Upper lobe of left lung (tissue), 6 donors: Measurements from ENCODE around the gene TGM2. TPM values are rescaled to one million over a fixed set of nuclear protein-coding genes. Genes with fewer than 3 reads are reported as not detected.

Source experiments
- ATAC-seq, 2 donors: fragments of 200-7000 bp; cut with Tn5 transposase; one replicate each; pipeline ENCODE4 v1.9.1; 2022; ENCODE audit warnings: mild to moderate bottlenecking in 2 of 2, moderate library complexity in 2 of 2; ENCODE audit not compliant: low FRiP score in 2 of 2
- DNase-seq, 2 donors: peaks; one replicate each; pipeline ENCODE4 v3.0.0-alpha.2; 2019 to 2020
- H3K27ac ChIP-seq, 4 donors: fragments of 200-600 bp; sonication (generic); one replicate each; pipeline ENCODE4 v1.5.1; 2016 to 2019
- H3K27me3 ChIP-seq, 4 donors: fragments of 200-600 bp; sonication (generic); one replicate each; pipeline ENCODE4 v1.5.1; 2017 to 2019
- H3K36me3 ChIP-seq, 4 donors: fragments of 200-600 bp; sonication (generic); one replicate each; pipeline ENCODE4 v1.5.1; 2016 to 2019
- H3K4me1 ChIP-seq, 4 donors: fragments of 200-600 bp; sonication (generic); one replicate each; pipeline ENCODE4 v1.5.1; 2018 to 2019
- H3K4me3 ChIP-seq, 4 donors: fragments of 200-600 bp; sonication (generic); one replicate each; pipeline ENCODE4 v1.5.1; 2017 to 2019; ENCODE audit warnings: mild to moderate bottlenecking in 2 of 4, moderate library complexity in 1 of 4
- H3K9me3 ChIP-seq, 4 donors: fragments of 200-600 bp; sonication (generic); one replicate each; pipeline ENCODE4 v1.5.1; 2018 to 2019
- CTCF ChIP-seq, 6 experiments: fragments of 450-650 bp in 4 of 6; fragments of 200-600 bp in 2 of 6; sonication (generic) in 2 of 6; IDR thresholded peaks; one replicate each; pipeline ENCODE4 v1.5.1; 2016 to 2019; ENCODE audit warnings: antibody characterized with exemption in 6 of 6
- EP300 ChIP-seq, 4 donors: sonication (generic); formaldehyde crosslinking; IDR thresholded peaks; one replicate each; pipeline ENCODE4 v1.5.1; 2017; ENCODE audit warnings: antibody characterized with exemption in 4 of 4, control low read depth in 2 of 4
- POLR2A ChIP-seq, 4 donors: fragments of 450-650 bp; IDR thresholded peaks; one replicate each; pipeline ENCODE4 v1.5.1; 2016 to 2017; ENCODE audit warnings: antibody characterized with exemption in 4 of 4, mild to moderate bottlenecking in 2 of 4
- POLR2AphosphoS5 ChIP-seq, 2 donors: sonication (generic); formaldehyde crosslinking; IDR thresholded peaks; one replicate each; pipeline ENCODE4 v1.5.1; 2017; ENCODE audit warnings: antibody characterized with exemption in 2 of 2
- WGBS, 2 donors: methylation state at CpG; one replicate each; pipeline ENCODE4 v1.1.5; 2017 to 2018; 5-methylcytosine and 5-hydroxymethylcytosine counted together
- total RNA-seq, 6 donors: library from RNA; depleted of rRNA in 4 of 6; stranded (reverse); fragments of >200 nt in 4 of 6; gene quantifications; one replicate each; pipeline versions ENCODE4 v1.1.0 to v1.2.1, GENCODE V29; 2016 to 2021
- donor health status: DM: no; HTN: no; CAD: no; lungs with moderate emphysema.
- donor health status: DM: no; HTN: yes; CAD: no; lungs with severe emphysema.

Gene TGM2
- total RNA-seq, 6 donors from 2014 or later: 98.7 to 469 (median 290) TPM

GRCh38 chr20:38144598-38144973 is 20.5 kb downstream of the TGM2 start:
- Histone ChIP-seq H3K9me3 (no peaks in the 10 kb centered on the region), H3K27me3 (no peaks in the 10 kb centered on the region), H3K4me3 (no peak overlapping the region), H3K27ac (peak overlapping the region; percentile 73 to 88 (median 86)), H3K36me3 (peaks cover 0 to 88% (median 35%) of the 10 kb centered on the region in 4 donors), H3K4me1 (peaks cover 46 to 62% (median 52%) of the 10 kb centered on the region in 4 donors)
- TF ChIP-seq POLR2A (IDR thresholded peaks at IDR 0.05) (peak in 1 of 4 donors; percentile 2), POLR2AphosphoS5 (IDR thresholded peaks at IDR 0.05) (no peak), EP300 (IDR thresholded peaks at IDR 0.05) (no peak), CTCF (IDR thresholded peaks at IDR 0.05) (no peak)
- DNase-seq (no peak), ATAC-seq (no peak)
- 46 to 77% methylated on average over 3 to 5 of the region's 5 CpGs for WGBS, 2 donors

- no peaks in the 10 kb centered on the region for H3K9me3 ChIP-seq
- no peaks in the 10 kb centered on the region for H3K27me3 ChIP-seq
- TF ChIP-seq POLR2A (IDR thresholded peaks at IDR 0.05) (no peak), POLR2AphosphoS5 (IDR thresholded peaks at IDR 0.05) (peak; percentile 60 to 76), CTCF (IDR thresholded peaks at IDR 0.05) (no peak), EP300 (IDR thresholded peaks at IDR 0.05) (peak in 3 of 4 donors; percentile 58 to 81 (median 61))
- peak; percentile 27 to 50 for ATAC-seq
- H3K4me3 ChIP-seq: no peak overlapping the region
- 33 to 41% methylated on average over 16 of the region's 16 CpGs for WGBS, 2 donors
- peaks cover 49 to 68% (median 52%) of the 10 kb centered on the region in 4 donors for H3K4me1 ChIP-seq
- peak overlapping the region; percentile 73 to 88 (median 86) for H3K27ac ChIP-seq
- peaks cover 0 to 88% (median 35%) of the 10 kb centered on the region in 4 donors for H3K36me3 ChIP-seq
- DNase-seq: peak in 1 of 2 donors; percentile 78
Observed at GRCh38 chr20:38143646-38144554, 21.2 kb downstream of the TGM2 start.

- Histone ChIP-seq H3K9me3 (no peaks in the 10 kb centered on the region), H3K27ac (peak overlapping the region; percentile 73 to 88 (median 86)), H3K27me3 (no peaks in the 10 kb centered on the region), H3K4me3 (no peak overlapping the region), H3K4me1 (peaks cover 48 to 65% (median 52%) of the 10 kb centered on the region in 4 donors), H3K36me3 (peaks cover 0 to 88% (median 36%) of the 10 kb centered on the region in 4 donors)
- ATAC-seq (peak in 1 of 2 donors; percentile 41), DNase-seq (peak in 1 of 2 donors; percentile 86)
- peak; percentile 42 to 45 for TF ChIP-seq POLR2AphosphoS5 (IDR thresholded peaks at IDR 0.05)
- TF ChIP-seq CTCF (IDR thresholded peaks at IDR 0.05): no peak
- peak in 1 of 4 donors; percentile 73 for TF ChIP-seq EP300 (IDR thresholded peaks at IDR 0.05)
- no peak for TF ChIP-seq POLR2A (IDR thresholded peaks at IDR 0.05)
- WGBS, 2 donors: 64 to 65% methylated on average over 10 of the region's 10 CpGs
Observed at GRCh38 chr20:38143238-38143645, 21.8 kb downstream of the TGM2 start.

GRCh38 chr20:38141889-38142494 is 23.1 kb downstream of the TGM2 start:
- TF ChIP-seq CTCF (IDR thresholded peaks at IDR 0.05): no peak
- no peak for TF ChIP-seq POLR2A (IDR thresholded peaks at IDR 0.05)
- TF ChIP-seq POLR2AphosphoS5 (IDR thresholded peaks at IDR 0.05): no peak
- no peak for TF ChIP-seq EP300 (IDR thresholded peaks at IDR 0.05)
- ATAC-seq: no peak
- H3K36me3 ChIP-seq: peaks cover 0 to 88% (median 36%) of the 10 kb centered on the region in 4 donors
- H3K4me3 ChIP-seq: no peak overlapping the region
- H3K9me3 ChIP-seq: no peaks in the 10 kb centered on the region
- H3K27me3 ChIP-seq: no peaks in the 10 kb centered on the region
- 93 to 96% methylated on average over 10 to 16 of the region's 16 CpGs for WGBS, 2 donors
- H3K27ac ChIP-seq: peak overlapping the region; percentile 44 to 86 (median 62)
- H3K4me1 ChIP-seq: peaks cover 48 to 66% (median 52%) of the 10 kb centered on the region in 4 donors
- DNase-seq: no peak
